GM18873 (cell line): ENCODE measurements around the gene KRTAP10-11.
"Not testable (repeated sequence)": the region's sequence is repeated elsewhere in the genome, so short reads cannot be mapped to it uniquely, and the experiment has no call there.

Experiments used
- ATAC-seq: cut with Tn5 transposase; IDR thresholded peaks from one replicate; pipeline ENCODE4 v1.9.1; 2021; ENCODE audit warnings: mild to moderate bottlenecking, moderate library complexity, moderate number of reproducible peaks; ENCODE audit not compliant: unreplicated experiment, low FRiP score

The KRTAP10-11 gene

GRCh38 chr21:44637851-44638348 lies 8.3 kb upstream of the KRTAP10-11 start:
- not testable (repeated sequence) for ATAC-seq

- not testable (repeated sequence) for ATAC-seq
Measured at GRCh38 chr21:44638506-44639330, 7.5 kb upstream of the KRTAP10-11 start.

GRCh38 chr21:44639331-44639655 lies 6.9 kb upstream of the KRTAP10-11 start:
- ATAC-seq: no peak

GRCh38 chr21:44640761-44641160 lies 5.5 kb upstream of the KRTAP10-11 start:
- ATAC-seq: no peak

GRCh38 chr21:44643741-44644310 lies 2.4 kb upstream of the KRTAP10-11 start:
- no peak for ATAC-seq

- ATAC-seq: no peak
Measured at GRCh38 chr21:44644878-44645277, 1.3 kb upstream of the KRTAP10-11 start.

- ATAC-seq: no peak
Measured at GRCh38 chr21:44647222-44647552, 973 bp downstream of the KRTAP10-11 start.

- ATAC-seq: no peak
Measured at GRCh38 chr21:44648557-44649311, 2.5 kb downstream of the KRTAP10-11 start.

- ATAC-seq: no peak
Measured at GRCh38 chr21:44649521-44650100, 3.4 kb downstream of the KRTAP10-11 start.

GRCh38 chr21:44650265-44650972 lies 4.2 kb downstream of the KRTAP10-11 start:
- no peak for ATAC-seq

- no peak for ATAC-seq
Measured at GRCh38 chr21:44650973-44651675, 4.9 kb downstream of the KRTAP10-11 start.

GRCh38 chr21:44653123-44653522 lies 6.9 kb downstream of the KRTAP10-11 start:
- ATAC-seq: no peak

GRCh38 chr21:44653656-44654575 lies 7.7 kb downstream of the KRTAP10-11 start:
- no peak for ATAC-seq

GRCh38 chr21:44654576-44655175 lies 8.5 kb downstream of the KRTAP10-11 start, which contains the start of gene KRTAP12-4:
Gene KRTAP12-4 (minus strand): TSS chr21:44654659. CDS start chr21:44654614, 45 bp downstream.
- no peak for ATAC-seq

- ATAC-seq: no peak
Measured at GRCh38 chr21:44656868-44657267, 10.7 kb downstream of the KRTAP10-11 start.

- no peak for ATAC-seq
Measured at GRCh38 chr21:44657635-44658540, 11.7 kb downstream of the KRTAP10-11 start, which contains the start of gene KRTAP12-3. Gene KRTAP12-3 (plus strand): TSS chr21:44657932. CDS start chr21:44657980, 48 bp downstream.

GRCh38 chr21:44658541-44658910 lies 12.3 kb downstream of the KRTAP10-11 start:
- ATAC-seq: no peak
